Osteoblast (primary cell): Measurements from ENCODE around the gene PRDX3. TPM values are rescaled to one million over a fixed set of nuclear protein-coding genes. Genes with fewer than 3 reads are reported as not detected.
"Not testable (repeated sequence)": the region's sequence is repeated elsewhere in the genome, so short reads cannot be mapped to it uniquely, and the experiment has no call there.

Experiments
- DNase-seq: peaks from one replicate; pipeline ENCODE4 v3.0.0; 2011; ENCODE audit warnings: low spot score, mixed read lengths; ENCODE audit not compliant: insufficient read length; ENCODE audit errors: missing footprints
- H2AFZ ChIP-seq: 2 replicates; pipeline ENCODE4 v1.6.0; 2011; ENCODE audit warnings: mild to moderate bottlenecking, low read length
- H3K27ac ChIP-seq: 2 replicates; pipeline ENCODE4 v1.5.1; 2011; ENCODE audit warnings: mild to moderate bottlenecking, low read depth, low read length, moderate library complexity
- H3K27me3 ChIP-seq: 2 replicates; pipeline ENCODE4 v1.6.0; 2012; ENCODE audit warnings: mild to moderate bottlenecking, control low read depth, inconsistent platforms, low read length, moderate library complexity; ENCODE audit not compliant: insufficient read depth
- H3K36me3 ChIP-seq: 2 replicates; pipeline ENCODE4 v1.5.1; 2011; ENCODE audit warnings: mild to moderate bottlenecking, low read length, control low read depth, moderate library complexity; ENCODE audit not compliant: insufficient read depth
- H3K4me1 ChIP-seq: 2 replicates; pipeline ENCODE4 v1.5.1; 2011; ENCODE audit warnings: mild to moderate bottlenecking, low read length, control low read depth, moderate library complexity; ENCODE audit not compliant: insufficient read depth
- H3K4me2 ChIP-seq: 2 replicates; pipeline ENCODE4 v1.6.0; 2011; ENCODE audit warnings: mild to moderate bottlenecking, low read length; ENCODE audit not compliant: insufficient read depth
- H3K4me3 ChIP-seq: fragments of 200-600 bp; sonication (generic); 3 replicates; pipeline ENCODE4 v1.5.1; 2012; ENCODE audit warnings: mild to moderate bottlenecking, low read length, inconsistent platforms; ENCODE audit not compliant: insufficient read depth
- H3K79me2 ChIP-seq: 2 replicates; pipeline ENCODE4 v1.6.0; 2012; ENCODE audit warnings: mild to moderate bottlenecking, low read length, control low read depth, inconsistent platforms; ENCODE audit not compliant: insufficient read depth
- H3K9me3 ChIP-seq: 2 replicates; pipeline ENCODE4 v1.5.1; 2011; ENCODE audit warnings: low read depth, low read length, control low read depth
- H4K20me1 ChIP-seq: 2 replicates; pipeline ENCODE4 v1.6.0; 2012; ENCODE audit warnings: mild to moderate bottlenecking, low read length, control low read depth; ENCODE audit not compliant: insufficient read depth
- total RNA-seq: library from RNA; depleted of rRNA; stranded (reverse); fragments of >200 nt; gene quantifications from 2 replicates; pipeline ENCODE4 v1.2.3, GENCODE V29; 2012
- TF ChIP-seq, protein P1 (sequence below): IDR thresholded peaks from 2 replicates; pipeline ENCODE4 v1.5.1; 2011; ENCODE audit warnings: mild to moderate bottlenecking, low read depth, low read length, moderate library complexity; ENCODE audit errors: extremely low read depth

Gene PRDX3
- total RNA-seq, 1 donor: 119 TPM

DNA sequence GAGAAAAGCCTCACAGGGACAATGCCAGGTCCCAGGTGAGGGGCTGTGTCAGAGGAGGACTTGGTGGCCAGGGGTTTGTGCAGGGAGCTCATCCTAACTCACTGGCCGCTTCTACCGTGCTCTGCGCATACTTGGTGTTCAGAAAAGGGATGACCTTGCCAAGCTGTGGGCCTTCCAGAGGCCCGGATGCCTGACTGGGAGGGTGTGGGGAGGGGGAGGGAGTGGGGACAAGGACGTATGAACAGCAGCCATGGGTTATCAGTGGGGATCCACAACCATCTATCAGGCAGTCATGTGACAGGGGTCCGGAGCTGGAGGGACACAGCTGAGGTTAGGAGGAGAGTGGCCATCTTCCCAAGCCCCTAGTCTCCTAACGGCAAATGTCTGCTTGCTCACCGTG, 19.3 kb downstream of the PRDX3 start:
- TF ChIP-seq, protein P1, sequence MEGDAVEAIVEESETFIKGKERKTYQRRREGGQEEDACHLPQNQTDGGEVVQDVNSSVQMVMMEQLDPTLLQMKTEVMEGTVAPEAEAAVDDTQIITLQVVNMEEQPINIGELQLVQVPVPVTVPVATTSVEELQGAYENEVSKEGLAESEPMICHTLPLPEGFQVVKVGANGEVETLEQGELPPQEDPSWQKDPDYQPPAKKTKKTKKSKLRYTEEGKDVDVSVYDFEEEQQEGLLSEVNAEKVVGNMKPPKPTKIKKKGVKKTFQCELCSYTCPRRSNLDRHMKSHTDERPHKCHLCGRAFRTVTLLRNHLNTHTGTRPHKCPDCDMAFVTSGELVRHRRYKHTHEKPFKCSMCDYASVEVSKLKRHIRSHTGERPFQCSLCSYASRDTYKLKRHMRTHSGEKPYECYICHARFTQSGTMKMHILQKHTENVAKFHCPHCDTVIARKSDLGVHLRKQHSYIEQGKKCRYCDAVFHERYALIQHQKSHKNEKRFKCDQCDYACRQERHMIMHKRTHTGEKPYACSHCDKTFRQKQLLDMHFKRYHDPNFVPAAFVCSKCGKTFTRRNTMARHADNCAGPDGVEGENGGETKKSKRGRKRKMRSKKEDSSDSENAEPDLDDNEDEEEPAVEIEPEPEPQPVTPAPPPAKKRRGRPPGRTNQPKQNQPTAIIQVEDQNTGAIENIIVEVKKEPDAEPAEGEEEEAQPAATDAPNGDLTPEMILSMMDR: no peak
- H3K4me2 ChIP-seq: no peak overlapping the region
- H3K27me3 ChIP-seq: no peaks in the 10 kb centered on the region
- H3K4me1 ChIP-seq: peaks cover under 1% of the 10 kb centered on the region
- no peaks in the 10 kb centered on the region for H3K79me2 ChIP-seq
- H3K36me3 ChIP-seq: peaks cover 31% of the 10 kb centered on the region
- H3K4me3 ChIP-seq: no peak overlapping the region
- H3K27ac ChIP-seq: no peak overlapping the region
- no peaks in the 10 kb centered on the region for H4K20me1 ChIP-seq
- DNase-seq: no peak
- H2AFZ ChIP-seq: no peak overlapping the region
- no peaks in the 10 kb centered on the region for H3K9me3 ChIP-seq

DNA sequence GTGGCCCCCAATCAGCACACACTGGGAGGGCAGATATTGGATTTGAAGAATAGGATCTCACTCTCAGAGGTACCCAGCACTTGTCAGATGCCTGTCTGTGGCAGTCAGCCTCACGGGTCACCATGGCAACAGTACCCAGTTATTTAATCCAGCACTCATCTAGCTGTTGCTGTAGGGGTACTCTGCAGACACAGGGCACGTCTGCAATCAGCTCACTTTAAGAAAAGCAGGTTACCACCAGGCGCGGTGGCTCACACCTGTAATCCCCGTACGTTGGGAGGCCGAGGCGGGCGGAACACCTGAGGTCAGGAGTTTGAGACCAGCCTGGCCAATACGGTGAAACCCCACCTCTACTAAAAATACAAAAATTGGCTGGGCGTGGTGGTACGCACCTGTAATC, 25.0 kb downstream of the PRDX3 start:
- no peak overlapping the region for H3K27ac ChIP-seq
- H3K4me3 ChIP-seq: no peak overlapping the region
- no peak overlapping the region for H2AFZ ChIP-seq
- H3K4me1 ChIP-seq: no peaks in the 10 kb centered on the region
- H4K20me1 ChIP-seq: no peaks in the 10 kb centered on the region
- H3K9me3 ChIP-seq: no peaks in the 10 kb centered on the region
- H3K36me3 ChIP-seq: peaks cover 38% of the 10 kb centered on the region
- TF ChIP-seq, protein P1: no peak
- DNase-seq: no peak
- H3K79me2 ChIP-seq: no peaks in the 10 kb centered on the region
- no peaks in the 10 kb centered on the region for H3K27me3 ChIP-seq
- H3K4me2 ChIP-seq: no peak overlapping the region

DNA sequence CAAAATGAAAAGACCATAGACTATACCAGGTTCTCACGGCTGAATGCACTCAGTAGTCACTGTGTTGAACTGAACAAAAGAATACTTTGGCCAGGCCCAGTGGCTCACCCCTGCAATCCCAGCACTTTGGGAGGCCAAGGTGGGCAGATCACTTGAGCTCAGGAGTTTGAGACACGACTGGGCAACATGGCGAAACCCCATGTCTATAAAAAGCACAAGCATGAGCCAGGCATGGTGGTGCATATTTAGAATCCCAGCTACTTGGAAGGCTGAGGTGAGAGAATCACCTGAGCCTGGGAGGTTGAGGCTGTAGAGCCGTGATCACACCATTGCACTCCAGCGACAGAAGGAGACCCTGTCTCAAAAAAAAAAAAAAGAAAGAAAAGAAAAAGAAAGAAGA, 25.6 kb downstream of the PRDX3 start:
- H3K4me3 ChIP-seq: no peak overlapping the region
- DNase-seq: no peak
- no peaks in the 10 kb centered on the region for H3K9me3 ChIP-seq
- H3K36me3 ChIP-seq: peaks cover 33% of the 10 kb centered on the region
- no peak overlapping the region for H3K4me2 ChIP-seq
- H4K20me1 ChIP-seq: no peaks in the 10 kb centered on the region
- H3K4me1 ChIP-seq: no peaks in the 10 kb centered on the region
- H2AFZ ChIP-seq: no peak overlapping the region
- no peak overlapping the region for H3K27ac ChIP-seq
- no peaks in the 10 kb centered on the region for H3K79me2 ChIP-seq
- no peaks in the 10 kb centered on the region for H3K27me3 ChIP-seq
- TF ChIP-seq, protein P1: no peak

DNA sequence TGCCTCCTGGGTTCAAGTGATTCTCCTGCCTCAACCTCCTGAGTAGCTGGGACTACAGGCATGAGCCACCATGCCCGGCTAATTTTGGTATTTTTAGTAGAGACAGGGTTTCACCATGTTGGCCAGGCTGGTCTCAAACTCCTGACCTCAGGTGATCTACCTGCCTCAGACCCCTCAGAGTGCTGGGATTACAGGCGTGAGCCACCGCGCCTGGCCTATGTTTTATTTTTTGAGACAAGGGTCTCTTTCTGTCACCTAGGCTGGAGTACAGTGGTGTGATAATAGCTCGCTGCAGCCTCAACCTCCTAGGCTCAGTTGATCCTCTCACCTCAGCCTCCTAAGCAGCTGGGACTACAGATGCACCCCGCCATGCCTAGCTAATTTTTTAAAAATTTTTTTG, 27.0 kb downstream of the PRDX3 start:
- not testable (repeated sequence) for H2AFZ ChIP-seq, H4K20me1 ChIP-seq, H3K27ac ChIP-seq

More for the DNA sequence above, 27.0 kb downstream of the PRDX3 start:
- H3K4me3 ChIP-seq, H3K4me1 ChIP-seq, H3K9me3 ChIP-seq, DNase-seq, H3K4me2 ChIP-seq, H3K27me3 ChIP-seq, H3K79me2 ChIP-seq: not testable (repeated sequence)
- peaks cover 31% of the 10 kb centered on the region for H3K36me3 ChIP-seq
